Measurements from ENCODE around the gene RNF208.

The RNF208 gene

DNA sequence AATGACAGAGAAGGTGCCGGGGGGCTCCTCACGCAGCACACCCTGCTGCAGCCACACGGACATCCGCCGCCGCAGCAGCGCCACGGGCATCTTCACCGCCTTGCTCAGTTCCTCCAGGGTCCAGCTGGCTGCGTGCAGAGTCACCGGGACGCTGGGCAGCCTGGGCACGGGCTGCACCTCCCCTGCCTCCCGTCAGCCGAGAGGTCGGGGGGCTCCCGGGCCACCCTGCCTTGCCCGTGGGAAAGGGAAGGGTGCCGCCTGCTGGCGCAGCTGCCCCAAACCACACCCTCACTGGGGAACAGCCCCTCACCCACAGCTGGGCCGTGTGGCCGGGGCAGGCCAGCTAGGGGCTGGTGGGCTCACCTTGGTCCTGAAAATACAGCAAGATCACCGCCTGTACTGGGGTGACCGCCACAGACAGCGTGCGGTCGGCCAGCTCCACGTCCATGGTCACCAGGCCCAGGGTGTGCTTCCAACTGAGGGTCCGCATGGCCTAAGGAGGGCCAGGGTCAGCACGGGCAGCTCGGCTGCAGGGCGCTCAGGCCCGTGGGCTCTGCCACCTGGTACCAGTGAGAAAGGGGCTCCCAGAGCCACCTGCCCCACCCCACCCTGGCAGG is 46.6 kb downstream of the RNF208 start:
- DNase-seq (ENCODE audit: low read depth) = no peak

GRCh38 chr9:137174722-137175293 is 47.2 kb downstream of the RNF208 start:
- no peak for DNase-seq (ENCODE audit: low read depth)

- DNase-seq (ENCODE audit: low read depth) = no peak
These were observed 48.0 kb downstream of the RNF208 start for GRCh38 chr9:137173796-137174664.

GRCh38 chr9:137172901-137173795 is 48.9 kb downstream of the RNF208 start:
- no peak for DNase-seq (ENCODE audit: low read depth)

DNA sequence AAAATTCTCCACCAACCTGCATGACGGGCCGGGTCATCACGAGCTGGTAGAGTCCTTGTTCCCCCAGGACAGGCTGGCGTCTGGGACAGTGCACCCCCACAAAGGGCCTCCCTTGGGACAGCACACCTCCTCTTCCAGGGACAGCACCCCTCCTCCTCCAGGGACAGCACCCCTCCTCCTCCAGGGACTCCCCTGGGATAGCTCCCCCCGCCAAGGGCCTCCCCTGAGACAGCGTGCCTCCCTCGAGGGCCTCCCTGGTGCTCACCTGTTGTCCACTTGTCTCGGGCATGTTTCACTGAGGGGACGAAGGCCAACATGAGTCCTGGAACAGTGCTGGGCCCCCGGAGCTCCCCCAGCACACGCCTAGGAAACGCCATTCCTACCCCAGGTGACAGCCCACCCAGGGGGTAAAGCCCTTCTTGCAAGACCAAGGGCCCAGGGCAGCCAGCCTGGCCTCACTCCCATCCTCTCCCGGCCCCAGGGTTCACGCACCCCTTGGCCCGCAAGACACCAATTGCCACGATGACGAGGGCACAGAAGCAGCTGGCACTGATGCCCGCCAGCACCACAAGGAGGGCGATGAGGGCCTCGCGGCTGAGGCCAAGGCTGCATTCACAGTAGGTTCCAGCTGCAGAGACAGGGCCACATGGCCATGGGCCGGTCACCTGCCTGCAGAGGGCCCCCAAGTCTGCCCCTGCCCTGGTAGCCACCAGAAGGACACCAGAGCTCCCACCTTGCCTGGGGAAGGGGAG is 50.7 kb downstream of the RNF208 start:
- no peak for DNase-seq (ENCODE audit: low read depth)

DNA sequence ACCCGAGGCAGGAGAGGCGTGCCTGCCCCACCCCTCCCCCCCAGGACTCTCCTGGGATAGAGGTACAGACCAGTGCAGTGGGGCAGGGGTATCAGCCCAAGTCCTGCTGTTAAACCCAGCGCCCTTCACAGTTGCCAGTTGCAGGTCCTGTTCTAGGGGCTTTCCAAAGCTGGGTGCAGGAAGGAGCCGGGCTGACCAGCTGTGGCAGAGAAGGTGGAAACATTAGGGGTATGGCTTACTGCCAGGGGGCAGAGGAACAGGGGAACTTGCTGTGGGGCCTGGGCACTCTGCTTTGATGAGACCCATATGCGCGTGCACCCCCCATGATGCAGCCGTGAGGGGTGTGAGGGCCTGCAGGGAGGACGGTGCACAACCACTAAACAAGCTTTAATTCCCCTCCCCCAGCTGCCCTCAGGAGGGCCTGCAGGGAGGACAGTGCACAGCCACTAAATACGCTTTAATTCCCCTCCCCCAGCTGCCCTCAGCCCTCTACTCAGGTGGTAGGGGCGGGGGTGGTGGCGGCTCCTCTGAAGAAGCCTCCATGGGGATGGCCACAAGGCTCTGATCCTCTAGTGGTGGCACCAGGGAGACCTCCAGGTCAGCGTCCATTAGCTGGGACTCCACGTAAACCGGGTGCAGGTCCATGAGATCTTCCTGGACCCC is 51.4 kb downstream of the RNF208 start:
- no peak for DNase-seq (ENCODE audit: low read depth)

Data from fibroblast of gingiva (primary cell).